NCI-H2107 treated with DMSO at 0.1 percent for 48 hours (cell line): ENCODE data around the gene DOCK3.
A peak's percentile ranks its signal among the peaks of the same experiment; 100 is the strongest.
"Not testable (repeated sequence)": the region's sequence is repeated elsewhere in the genome, so short reads cannot be mapped to it uniquely, and the experiment has no call there.

Experiments
- DNase-seq: peaks from one replicate; lab custom pipeline; 2025; ENCODE audit not compliant: unreplicated experiment; lab: John Stamatoyannopoulos, UW

Gene DOCK3

GRCh38 chr3:51075221-51075775 is 400.6 kb downstream of the DOCK3 start:
- no peak for DNase-seq

GRCh38 chr3:51082363-51082762 is 407.6 kb downstream of the DOCK3 start:
- no peak for DNase-seq

GRCh38 chr3:51083490-51083889 is 408.8 kb downstream of the DOCK3 start:
- DNase-seq: no peak

- DNase-seq: not testable (repeated sequence)
Observed at GRCh38 chr3:51092141-51092540, 417.4 kb downstream of the DOCK3 start.

GRCh38 chr3:51094838-51095237 is 420.1 kb downstream of the DOCK3 start:
- not testable (repeated sequence) for DNase-seq

- DNase-seq: peak; percentile 4
Observed at GRCh38 chr3:51099794-51100535, 425.2 kb downstream of the DOCK3 start.

GRCh38 chr3:51100536-51100851 is 425.8 kb downstream of the DOCK3 start:
- no peak for DNase-seq

- DNase-seq: no peak
Observed at GRCh38 chr3:51102396-51102795, 427.7 kb downstream of the DOCK3 start.

- no peak for DNase-seq
Observed at GRCh38 chr3:51106242-51106876, 431.6 kb downstream of the DOCK3 start.

GRCh38 chr3:51110586-51110985 is 435.9 kb downstream of the DOCK3 start:
- DNase-seq: no peak

GRCh38 chr3:51122944-51123343 is 448.2 kb downstream of the DOCK3 start:
- no peak for DNase-seq

- no peak for DNase-seq
Observed at GRCh38 chr3:51123531-51123930, 448.8 kb downstream of the DOCK3 start.

GRCh38 chr3:51131607-51132006 is 456.9 kb downstream of the DOCK3 start:
- DNase-seq: not testable (repeated sequence)

GRCh38 chr3:51137715-51138114 is 463.0 kb downstream of the DOCK3 start:
- DNase-seq: no peak

- no peak for DNase-seq
Observed at GRCh38 chr3:51139616-51140015, 464.9 kb downstream of the DOCK3 start.

- no peak for DNase-seq
Observed at GRCh38 chr3:51141573-51141972, 466.8 kb downstream of the DOCK3 start.

GRCh38 chr3:51145811-51146585 is 471.3 kb downstream of the DOCK3 start:
- no peak for DNase-seq

GRCh38 chr3:51146781-51147180 is 472.1 kb downstream of the DOCK3 start:
- DNase-seq: no peak

GRCh38 chr3:51156147-51156546 is 481.4 kb downstream of the DOCK3 start:
- DNase-seq: no peak

- no peak for DNase-seq
Observed at GRCh38 chr3:51163051-51163450, 488.3 kb downstream of the DOCK3 start.

- DNase-seq: no peak
Observed at GRCh38 chr3:51173518-51174271, 499.0 kb downstream of the DOCK3 start.
